GM18870 (cell line): ENCODE results near the gene SLC22A23.

Experiments
- ATAC-seq: cut with Tn5 transposase; IDR thresholded peaks from one replicate; pipeline ENCODE4 v1.9.1; 2021; ENCODE audit warnings: moderate library complexity; ENCODE audit not compliant: unreplicated experiment

The SLC22A23 gene

DNA sequence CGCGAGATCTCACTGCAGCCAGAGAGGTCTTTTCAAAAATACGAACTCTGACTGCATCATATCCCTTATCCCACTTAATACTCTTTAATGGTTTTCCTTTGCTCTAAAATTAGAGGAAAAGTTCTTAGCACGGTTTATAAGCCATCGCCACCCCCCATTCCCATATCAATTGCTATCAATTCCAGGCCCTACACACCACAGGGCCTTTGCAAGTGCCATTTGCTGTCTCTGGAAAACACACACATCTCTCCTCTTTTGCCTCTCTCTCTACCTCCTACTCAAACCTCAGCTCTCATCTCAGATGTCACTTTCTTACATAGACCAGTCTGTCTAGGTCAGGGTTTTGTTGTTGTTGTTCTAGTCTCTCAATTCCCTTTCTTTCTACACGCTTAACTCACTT, 9.8 kb downstream of the SLC22A23 start:
- no peak for ATAC-seq

DNA sequence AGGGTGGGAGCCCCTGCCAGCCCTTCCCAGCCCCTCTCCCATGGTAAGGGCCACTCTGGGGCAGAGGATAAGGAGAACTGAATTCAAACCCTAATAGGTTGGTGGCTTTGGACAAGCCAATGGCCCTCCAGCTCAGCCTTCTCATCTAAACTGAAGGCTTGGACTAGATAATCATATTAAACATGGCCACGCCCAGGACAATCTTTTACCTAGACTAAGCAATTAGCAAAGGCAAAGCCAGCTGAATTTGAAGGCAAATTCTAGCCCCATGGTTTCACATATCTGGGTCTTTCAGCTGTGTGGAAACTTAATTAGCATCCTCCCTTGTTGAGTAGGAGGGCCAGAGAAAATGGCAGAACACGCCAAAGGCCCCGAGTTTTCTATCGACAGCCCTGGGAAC, 10.7 kb downstream of the SLC22A23 start:
- no peak for ATAC-seq

DNA sequence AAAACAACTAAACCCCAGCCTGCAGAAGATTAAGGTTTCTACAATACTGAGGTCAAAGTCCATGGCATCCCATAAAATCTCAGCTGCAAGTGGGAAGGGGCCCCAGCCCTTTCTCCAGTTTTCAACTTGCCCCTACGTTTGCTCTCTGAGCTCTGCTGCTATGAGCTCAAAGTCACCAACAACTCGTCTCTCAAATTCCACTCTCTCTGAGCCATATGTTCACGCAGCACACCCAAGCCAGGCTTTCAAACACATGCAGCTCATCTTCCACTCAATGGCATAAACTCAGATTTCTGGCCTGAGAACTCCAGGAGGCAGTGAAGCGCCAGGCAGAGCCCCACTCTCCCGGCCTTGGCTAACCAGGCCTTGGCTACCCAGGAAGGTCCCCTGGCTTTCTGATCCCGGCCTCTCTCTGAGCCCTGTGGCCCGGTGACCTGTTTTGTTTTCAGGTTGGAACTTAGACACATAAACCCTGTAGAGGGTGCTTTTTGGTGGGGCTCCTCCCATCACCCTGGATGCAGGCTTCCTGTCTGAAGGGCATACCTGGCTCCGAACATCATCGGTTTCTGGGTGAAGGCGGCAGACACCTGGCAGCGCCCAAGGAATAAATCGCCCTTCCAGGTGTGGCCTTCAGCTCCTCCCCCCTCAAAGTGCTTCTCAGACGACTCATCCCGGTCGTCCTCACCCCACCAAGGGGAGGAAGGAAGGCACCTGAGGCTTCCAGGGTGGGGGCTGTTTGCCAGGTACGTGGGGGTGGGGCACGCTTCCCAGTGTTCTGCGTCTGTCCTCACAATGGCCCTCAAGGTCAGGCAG, 12.4 kb downstream of the SLC22A23 start:
- no peak for ATAC-seq

DNA sequence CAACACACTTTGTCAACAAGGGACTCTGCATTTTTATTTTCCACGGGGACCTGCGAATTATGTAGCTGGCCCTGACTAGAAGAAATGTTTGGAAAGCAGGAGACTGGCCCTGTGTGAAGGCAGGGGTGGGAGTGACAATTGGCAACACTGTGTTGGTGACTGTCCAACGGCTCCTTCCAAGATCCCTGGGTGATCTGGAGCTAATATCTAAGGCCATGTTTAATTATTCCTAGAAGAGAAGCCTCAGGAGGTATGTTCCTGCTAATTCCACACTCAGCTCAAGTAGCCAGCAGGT, 13.7 kb downstream of the SLC22A23 start:
- no peak for ATAC-seq

DNA sequence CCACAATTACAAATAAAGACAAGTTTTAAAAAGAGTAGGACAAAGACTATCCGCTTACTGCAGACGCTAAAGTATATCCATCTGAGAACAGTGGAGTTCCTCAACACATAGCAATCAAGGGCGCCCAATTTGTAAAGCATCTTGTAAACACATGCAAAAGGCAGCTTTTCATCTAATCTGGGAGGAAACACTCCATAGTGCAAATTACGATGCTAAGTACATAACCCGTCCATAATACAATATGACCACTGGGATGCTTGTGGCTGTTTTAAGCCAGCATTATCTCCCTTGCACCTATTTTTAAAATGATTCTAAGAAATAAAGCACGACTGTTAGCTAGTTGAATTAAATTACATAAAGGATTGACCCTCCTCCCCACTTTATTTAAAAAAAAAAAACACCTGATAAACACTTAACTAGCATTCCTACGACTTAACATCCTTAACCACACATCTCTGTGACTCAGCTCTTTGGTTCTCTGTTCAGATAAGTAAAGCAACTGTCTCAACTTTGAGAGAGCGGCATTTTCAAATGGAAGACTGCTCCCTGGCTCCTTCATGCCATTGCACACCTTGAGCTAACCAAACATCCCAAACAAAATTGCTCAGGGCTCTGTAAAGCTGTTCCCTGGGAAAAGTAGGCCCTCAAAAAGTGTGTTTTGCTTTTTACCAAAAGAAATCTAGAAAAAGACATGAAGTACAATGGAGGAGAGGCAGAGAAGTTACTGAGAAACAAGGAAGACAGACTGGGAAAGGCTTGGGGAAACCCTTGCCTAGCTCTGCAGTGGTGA, 14.2 kb downstream of the SLC22A23 start:
- ATAC-seq, result no peak

DNA sequence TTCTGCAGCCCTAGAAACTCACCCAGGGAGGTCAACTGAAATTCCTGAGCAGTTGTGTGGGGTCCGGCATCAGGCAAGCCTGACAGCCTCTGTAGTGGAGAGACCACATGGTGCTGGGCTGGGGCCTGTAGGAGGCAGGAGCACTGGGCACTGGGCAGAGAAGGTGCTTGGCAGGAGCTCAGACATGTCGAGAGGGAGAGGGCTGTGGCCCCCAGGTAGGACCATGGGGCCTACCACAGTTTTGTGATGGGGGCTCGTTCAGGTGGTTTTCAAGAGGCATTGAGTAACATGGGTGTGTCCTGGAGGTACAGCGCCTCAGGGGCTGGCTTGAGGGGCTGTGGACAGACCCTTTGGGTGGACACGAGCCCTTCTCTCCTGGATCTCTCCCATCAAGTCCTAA, 15.9 kb downstream of the SLC22A23 start:
- ATAC-seq, result no peak

DNA sequence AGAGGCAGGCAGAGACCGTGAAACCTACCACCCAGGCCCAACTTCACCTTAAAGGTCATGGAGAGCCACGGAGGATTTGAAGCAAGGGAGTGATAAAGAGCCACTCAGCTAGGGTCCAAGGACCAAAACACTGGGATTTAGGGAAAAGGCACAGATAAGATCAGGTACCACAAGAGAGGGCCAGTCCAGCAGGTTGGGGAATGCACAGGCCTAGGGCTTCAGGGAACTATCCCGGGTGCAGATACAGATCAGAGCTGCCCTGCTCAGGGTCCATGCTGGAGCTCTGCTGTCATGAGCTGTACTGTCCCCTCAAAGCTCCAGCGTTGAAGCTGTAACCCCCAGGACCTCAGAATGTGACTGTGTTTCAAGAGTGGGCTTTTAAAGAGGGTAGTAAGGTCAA, 16.9 kb downstream of the SLC22A23 start:
- no peak for ATAC-seq

DNA sequence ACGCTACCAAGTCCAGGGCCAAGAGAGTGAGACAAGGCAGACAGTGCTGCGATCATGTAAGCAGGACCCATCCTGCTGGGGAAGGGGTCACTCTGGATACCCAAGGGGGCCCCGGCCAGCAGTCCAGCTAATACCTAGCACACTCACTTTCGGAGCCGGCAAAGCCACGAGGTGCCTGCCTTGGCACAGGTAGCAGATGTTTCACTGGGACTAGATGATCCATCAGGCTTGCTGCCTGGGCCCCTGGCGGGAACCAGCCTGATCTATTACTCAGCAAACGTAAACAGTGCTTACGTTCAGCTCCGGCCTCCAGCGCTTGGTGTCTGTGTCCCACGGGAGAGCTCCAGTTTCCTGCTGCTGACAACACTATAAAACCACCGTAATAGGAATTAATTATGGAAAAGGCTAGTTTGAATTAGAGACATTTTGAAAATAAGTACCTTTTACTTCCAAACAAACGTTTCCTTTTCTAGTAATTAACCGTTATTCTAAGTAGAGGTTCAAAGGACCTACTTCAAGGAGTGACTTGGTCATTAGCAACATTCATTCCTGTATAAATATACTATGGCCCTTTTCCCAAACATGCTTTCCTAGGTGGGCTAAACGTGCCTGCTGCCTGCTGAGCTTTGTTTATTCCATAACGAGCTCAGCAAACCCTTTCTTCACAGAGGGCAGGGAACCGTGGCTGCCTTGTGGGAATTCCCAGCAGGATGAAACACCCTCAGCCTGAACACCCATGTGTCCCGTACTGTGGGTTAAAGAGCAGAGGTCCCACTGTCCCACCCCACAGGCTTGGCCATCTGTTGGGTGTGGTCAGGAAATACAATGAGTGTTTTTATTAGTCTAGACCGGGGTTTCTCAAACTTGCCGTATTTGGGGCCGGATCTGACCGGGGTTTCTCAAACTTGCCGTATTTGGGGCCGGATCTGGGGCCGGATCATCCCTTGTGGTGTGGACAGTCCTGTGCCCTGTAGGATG, 18.4 kb downstream of the SLC22A23 start:
- no peak for ATAC-seq

DNA sequence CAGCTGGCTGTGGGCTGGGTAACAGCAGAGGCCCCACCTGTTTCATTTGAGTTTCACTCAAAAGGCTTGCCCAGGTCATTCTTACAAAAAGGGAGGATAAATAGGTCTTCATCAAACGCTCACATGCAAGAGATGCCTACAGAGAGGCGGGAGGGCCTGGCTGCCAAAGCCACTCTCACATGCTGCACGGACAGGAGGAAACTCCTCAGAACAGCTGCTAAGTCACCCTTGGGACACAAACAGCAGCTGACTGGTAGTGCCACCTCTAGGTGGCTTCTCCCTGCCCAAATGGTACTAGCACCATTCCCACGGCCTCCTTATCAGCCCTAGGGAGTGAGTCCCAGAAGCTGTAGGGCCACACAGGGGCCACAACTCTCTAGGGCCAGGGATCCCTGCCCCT, 23.8 kb downstream of the SLC22A23 start:
- no peak for ATAC-seq

DNA sequence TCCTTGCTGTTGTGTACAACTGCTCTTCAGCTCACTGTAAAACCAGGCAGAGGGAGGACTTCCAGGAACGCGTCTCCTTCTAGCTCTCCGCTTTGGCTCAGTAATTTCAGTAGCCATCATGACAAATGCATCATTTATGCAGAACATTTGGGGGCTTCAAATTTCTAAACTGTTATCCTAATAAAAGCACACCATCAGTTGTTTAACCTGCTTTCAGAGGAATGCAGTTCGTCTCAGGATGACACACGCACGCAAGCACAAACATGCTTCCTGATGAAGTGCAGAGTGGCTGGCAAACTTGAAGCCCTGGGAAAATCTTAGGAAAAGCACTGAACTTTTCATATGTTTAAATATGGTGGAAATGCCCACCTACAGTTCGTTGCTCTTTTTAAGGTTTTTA, 24.4 kb downstream of the SLC22A23 start:
- ATAC-seq, result no peak

DNA sequence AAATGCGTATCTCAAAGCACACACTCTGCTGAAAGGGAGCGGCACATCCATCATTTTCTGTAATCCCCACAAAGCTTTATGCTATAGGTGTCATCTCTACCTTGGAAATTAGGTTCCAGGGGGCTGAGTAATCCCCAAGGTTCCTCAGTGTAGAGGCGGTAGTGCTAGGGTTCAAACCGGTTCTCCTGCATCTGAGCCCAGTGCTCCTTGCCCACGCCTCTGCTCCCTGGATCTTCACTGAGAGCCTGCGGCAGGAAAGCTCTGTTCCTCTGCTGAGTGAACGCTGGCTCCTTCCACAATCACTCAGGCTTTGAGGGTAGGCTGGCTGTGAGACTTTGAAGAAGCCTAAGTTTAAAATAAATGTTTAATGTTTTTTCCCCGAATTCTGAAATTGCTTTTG, 24.9 kb downstream of the SLC22A23 start:
- ATAC-seq, result no peak

DNA sequence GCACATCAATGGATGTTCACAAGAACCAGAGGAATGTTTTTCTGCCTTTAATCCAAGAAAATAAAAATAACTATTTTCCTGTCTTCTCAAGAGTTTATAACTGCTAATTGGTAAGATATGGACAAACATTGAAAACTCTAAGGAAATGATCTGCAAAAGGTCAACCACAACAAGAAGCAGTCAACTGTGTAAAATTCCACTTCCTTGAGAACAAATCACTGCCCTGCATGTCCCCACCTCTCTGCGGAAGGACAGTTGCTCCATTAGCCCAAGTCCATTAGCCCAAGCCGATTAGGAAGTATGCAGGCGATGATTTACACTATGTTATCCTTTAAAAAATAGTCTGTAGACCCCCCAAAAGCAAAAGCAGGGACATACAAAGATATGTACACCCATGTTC, 27.6 kb downstream of the SLC22A23 start:
- no peak for ATAC-seq

DNA sequence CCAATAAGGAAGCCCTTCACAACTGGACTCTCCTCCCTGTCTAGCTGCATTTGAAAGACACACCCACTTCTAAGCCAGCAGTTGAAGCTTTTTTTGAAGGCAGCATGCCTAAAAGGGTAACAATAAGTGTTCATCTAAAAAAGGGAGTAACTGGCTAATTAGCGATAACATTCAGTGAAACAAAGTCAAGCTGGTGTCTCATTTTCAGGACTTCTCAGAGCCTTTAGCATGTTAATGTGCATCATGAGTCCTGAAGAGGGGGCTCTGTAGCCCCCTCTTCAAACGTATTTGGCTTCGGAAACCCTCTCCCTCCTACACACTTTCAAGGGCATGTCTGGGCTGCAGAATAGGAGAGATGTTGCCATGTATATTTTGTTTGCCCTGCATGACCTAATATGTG, 28.1 kb downstream of the SLC22A23 start:
- no peak for ATAC-seq

DNA sequence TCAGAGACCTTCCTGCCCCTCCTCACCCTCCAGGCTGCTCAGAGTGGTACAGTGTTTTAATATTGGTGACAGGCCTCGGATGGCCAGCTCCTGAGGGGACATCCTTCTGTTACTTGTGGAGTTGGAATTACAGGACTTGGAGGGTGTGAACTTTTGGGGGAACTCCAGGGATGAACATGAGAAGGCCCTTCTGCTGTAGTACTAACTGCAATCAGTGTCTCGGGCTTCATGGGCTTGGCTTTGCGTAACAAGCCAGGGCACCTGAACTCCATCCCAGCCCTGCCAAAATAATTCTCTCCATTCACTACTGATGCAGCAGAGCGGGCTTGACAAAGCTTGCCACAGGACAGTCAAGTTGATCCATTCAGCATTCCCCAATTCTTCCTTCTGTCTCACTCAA, 28.6 kb downstream of the SLC22A23 start:
- ATAC-seq, result no peak

DNA sequence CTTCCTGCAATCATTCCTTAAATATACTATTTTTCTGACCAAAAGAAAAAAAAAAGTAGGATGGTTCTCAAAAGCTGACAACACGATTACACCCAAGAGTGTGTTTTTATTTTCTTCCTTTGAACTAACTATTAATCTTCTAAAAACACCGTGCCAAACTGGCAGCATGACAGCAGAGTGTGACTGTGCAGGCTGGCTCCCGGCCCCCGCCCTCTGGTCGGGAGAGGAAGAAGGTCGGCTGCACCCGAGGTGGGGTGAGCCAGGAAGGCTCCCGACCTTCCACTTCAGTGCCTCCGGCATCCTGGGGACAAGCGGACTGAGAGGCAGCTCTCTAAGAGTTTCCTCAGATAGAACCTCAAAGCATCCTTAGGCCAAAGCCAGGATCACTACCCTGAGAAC, 29.2 kb downstream of the SLC22A23 start:
- ATAC-seq, result no peak

DNA sequence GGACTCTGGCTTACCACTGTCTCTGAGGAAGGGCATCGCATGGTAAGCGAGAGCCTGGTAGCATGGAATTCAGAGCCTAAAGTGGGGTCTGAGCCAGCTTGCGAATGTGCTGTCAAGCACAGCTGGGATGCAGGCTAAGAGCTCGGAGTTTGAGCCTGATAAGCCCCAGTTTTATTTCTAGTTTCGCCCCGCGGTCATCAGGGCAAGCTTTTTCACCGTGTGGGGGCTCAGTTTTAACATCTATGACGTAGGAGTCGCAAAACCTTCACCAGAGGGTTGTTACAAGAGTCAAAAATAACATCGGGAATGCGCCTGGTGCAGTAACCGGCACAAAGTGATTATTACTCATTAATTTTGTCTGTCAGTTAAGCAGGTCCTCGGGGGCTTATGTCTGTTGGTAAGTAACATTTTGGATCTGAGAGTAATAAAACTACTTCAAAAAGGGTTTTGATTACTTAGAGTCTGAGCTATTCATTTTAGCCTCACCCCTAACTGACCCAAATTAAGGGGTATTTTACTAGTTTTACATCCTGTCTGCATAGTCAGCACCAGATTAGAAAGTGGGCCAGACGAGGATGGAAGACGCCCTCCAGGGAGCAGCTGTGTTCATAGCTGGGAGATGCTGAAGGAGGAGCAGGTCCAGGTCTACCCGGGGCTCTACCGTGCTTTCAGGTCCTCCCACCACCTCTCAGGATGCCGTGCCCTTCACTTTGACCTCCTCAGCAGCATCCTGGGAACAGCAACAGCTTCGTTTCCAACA, 29.7 kb downstream of the SLC22A23 start:
- ATAC-seq, result no peak

DNA sequence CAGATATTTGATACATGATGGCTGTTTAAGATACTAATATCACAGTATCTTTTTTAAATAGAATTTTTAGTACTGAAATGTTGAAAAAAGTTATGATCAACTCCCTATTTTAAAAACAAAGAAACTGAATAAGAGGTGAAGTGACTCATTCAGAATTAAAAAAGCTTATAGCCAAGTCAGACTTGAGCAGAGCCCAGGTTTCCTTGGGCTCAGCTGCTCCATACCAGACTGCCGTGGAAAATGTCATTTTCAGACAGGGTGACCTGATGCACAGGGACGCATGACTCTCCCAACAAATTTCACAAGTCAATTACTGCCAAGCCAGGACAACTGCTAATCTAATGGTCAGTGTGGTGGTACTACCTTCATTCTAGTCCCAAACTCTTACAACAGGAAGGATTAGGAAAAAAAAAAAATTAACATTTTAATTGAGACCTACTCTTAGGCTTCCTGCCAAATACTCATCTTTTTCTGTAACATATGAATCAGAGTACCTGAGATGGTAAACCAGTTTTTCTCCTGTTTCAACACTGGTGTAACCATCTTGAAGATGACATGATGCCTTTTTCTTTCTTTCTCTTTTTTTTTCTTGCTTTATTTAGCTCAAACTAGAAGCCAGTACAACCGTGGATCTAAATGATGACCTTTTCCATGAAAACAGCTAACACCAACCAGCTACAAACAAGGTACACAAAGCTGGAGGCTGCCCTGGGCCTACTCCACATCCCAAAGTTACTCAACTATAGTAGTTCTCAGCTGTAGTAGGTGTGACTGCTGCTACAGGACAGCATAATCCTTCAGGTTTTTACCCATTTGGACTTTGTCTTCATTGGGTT, 30.5 kb downstream of the SLC22A23 start:
- no peak for ATAC-seq

DNA sequence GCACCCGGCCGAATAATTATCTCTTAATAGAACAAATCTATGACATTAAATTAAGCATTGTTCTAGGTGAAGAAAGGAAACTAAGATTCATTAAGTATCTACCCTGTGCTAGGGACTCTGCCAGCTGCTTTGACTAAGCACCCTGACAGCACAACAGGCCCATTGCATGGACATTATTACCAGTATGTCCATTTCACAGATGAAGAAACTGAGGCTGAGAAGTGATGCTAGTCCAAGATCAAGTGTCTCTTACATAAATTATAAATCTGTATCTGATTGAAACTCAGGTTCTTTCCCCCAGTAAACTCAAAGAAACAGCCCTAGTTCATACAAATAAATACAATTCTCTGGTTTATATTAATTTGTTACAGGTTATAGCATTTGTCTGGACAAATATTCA, 31.3 kb downstream of the SLC22A23 start:
- ATAC-seq, result no peak

DNA sequence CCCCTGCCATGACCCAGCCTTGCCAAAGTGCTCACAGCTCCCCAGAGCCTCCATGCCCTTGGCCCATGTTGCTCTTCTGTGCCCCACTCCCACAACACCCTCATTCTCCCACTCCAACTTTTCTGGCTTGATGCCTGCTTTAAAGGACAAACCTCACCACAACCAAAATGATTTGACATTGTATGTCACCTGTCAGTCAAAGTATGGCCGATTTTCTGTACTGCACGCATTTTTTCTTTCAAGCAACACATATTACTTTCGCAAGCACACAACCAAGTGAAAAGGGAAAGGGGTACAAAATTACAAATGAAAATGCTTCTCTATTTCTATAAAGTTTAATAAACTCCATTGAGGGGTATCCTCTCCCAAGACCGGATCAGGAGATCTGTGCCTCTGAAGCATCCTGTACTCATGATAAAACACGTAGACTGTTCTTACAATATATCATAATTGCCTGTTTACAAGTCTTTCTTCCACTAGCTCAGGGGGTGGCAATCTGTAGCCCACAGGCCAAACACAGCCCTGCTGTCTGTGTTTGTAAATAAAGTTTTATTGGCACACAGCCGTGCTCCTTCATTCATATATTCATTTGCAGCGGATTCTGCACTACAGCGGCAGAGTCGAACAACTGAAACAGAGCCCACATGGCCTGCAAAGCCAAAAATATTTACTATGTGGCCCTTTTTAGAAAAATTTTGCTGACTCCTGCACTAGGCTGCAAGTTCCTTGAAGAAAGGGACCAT, 32.5 kb downstream of the SLC22A23 start:
- ATAC-seq, result no peak
